GM12891 (cell line): ENCODE results near the gene DOCK7.
"Not testable (repeated sequence)": the region's sequence is repeated elsewhere in the genome, so short reads cannot be mapped to it uniquely, and the experiment has no call there.

ENCODE experiments used
- DNase-seq: peaks from one replicate; pipeline ENCODE4 v3.0.0; 2011; ENCODE audit warnings: low spot score; ENCODE audit not compliant: insufficient read length
- FAIRE-seq: peaks from 2 replicates; lab custom pipeline; 2011; peaks lifted over from hg19 to GRCh38; lab: Jason Lieb, UNC
- PAX5 ChIP-seq: IDR thresholded peaks from 2 replicates; pipeline ENCODE4 v1.6.1; 2011; ENCODE audit warnings: low read length, moderate library complexity, mild to moderate bottlenecking; ENCODE audit not compliant: insufficient read depth, severe bottlenecking
- POLR2A ChIP-seq: IDR thresholded peaks from 2 replicates; pipeline ENCODE4 v1.6.1; 2011; ENCODE audit warnings: low read depth, low read length, control low read depth
- POLR2AphosphoS5 ChIP-seq: IDR thresholded peaks from 2 replicates; pipeline ENCODE4 v1.6.1; 2011; ENCODE audit warnings: low read depth, low read length, control low read depth
- POU2F2 ChIP-seq: IDR thresholded peaks from 2 replicates; pipeline ENCODE4 v1.6.1; 2011; ENCODE audit warnings: low read depth, mild to moderate bottlenecking, control low read depth, low read length, moderate library complexity
- SPI1 ChIP-seq: IDR thresholded peaks from 2 replicates; pipeline ENCODE4 v1.6.1; 2011; ENCODE audit warnings: low read depth, low read length, control low read depth
- TAF1 ChIP-seq: IDR thresholded peaks from 2 replicates; pipeline ENCODE4 v1.6.1; 2011; ENCODE audit warnings: low read depth, low read length, control low read depth

The DOCK7 gene

GRCh38 chr1:62544570-62544969 lies 143.6 kb downstream of the DOCK7 start:
- TF ChIP-seq PAX5 (no peak), SPI1 (no peak), POLR2AphosphoS5 (no peak), TAF1 (no peak), POU2F2 (no peak), POLR2A (no peak)
- FAIRE-seq (no peak), DNase-seq (no peak)

GRCh38 chr1:62541048-62541447 lies 147.1 kb downstream of the DOCK7 start:
- DNase-seq (no peak), FAIRE-seq (peak; percentile 16)
- no peak for TF ChIP-seq PAX5
- no peak for TF ChIP-seq POLR2AphosphoS5
- no peak for TF ChIP-seq TAF1
- TF ChIP-seq SPI1: no peak
- no peak for TF ChIP-seq POU2F2
- TF ChIP-seq POLR2A: no peak

- DNase-seq: no peak
- FAIRE-seq: no peak
- TF ChIP-seq TAF1 (no peak), POU2F2 (no peak), POLR2A (no peak), SPI1 (no peak), POLR2AphosphoS5 (no peak), PAX5 (no peak)
These were observed 149.1 kb downstream of the DOCK7 start for GRCh38 chr1:62539028-62539447.

- no peak for DNase-seq
- TF ChIP-seq POLR2AphosphoS5 (no peak), POU2F2 (no peak), TAF1 (no peak), SPI1 (no peak), POLR2A (no peak), PAX5 (no peak)
- no peak for FAIRE-seq
These were observed 151.3 kb downstream of the DOCK7 start for GRCh38 chr1:62536865-62537264.

GRCh38 chr1:62530516-62531154 lies 157.6 kb downstream of the DOCK7 start:
- DNase-seq (no peak), FAIRE-seq (no peak)
- TF ChIP-seq POLR2AphosphoS5 (no peak), POU2F2 (no peak)

GRCh38 chr1:62529227-62529626 lies 159.0 kb downstream of the DOCK7 start:
- no peak for DNase-seq
- TF ChIP-seq PAX5: no peak
- TF ChIP-seq SPI1: no peak
- no peak for TF ChIP-seq POU2F2
- no peak for TF ChIP-seq TAF1
- TF ChIP-seq POLR2AphosphoS5: no peak
- no peak for TF ChIP-seq POLR2A
- FAIRE-seq: no peak

GRCh38 chr1:62528015-62528414 lies 160.2 kb downstream of the DOCK7 start:
- no peak for TF ChIP-seq PAX5
- no peak for TF ChIP-seq POLR2A
- TF ChIP-seq TAF1: no peak
- TF ChIP-seq POU2F2: no peak
- no peak for TF ChIP-seq POLR2AphosphoS5
- no peak for TF ChIP-seq SPI1
- FAIRE-seq: no peak
- DNase-seq: no peak

GRCh38 chr1:62527346-62527745 lies 160.8 kb downstream of the DOCK7 start:
- FAIRE-seq, DNase-seq: not testable (repeated sequence)

- FAIRE-seq (no peak), DNase-seq (no peak)
- no peak for TF ChIP-seq POU2F2
- TF ChIP-seq POLR2A: no peak
- no peak for TF ChIP-seq SPI1
- TF ChIP-seq POLR2AphosphoS5: no peak
- TF ChIP-seq TAF1: no peak
- no peak for TF ChIP-seq PAX5
These were observed 164.3 kb downstream of the DOCK7 start for GRCh38 chr1:62523860-62524259.

GRCh38 chr1:62516600-62516999 lies 171.6 kb downstream of the DOCK7 start:
- no peak for TF ChIP-seq POLR2A
- no peak for TF ChIP-seq POU2F2
- no peak for TF ChIP-seq PAX5
- TF ChIP-seq TAF1: no peak
- DNase-seq (no peak), FAIRE-seq (no peak)
